GM19452 (cell line): ENCODE measurements around the gene CMC2.

Experiments used
- ATAC-seq: cut with Tn5 transposase; IDR thresholded peaks from one replicate; pipeline ENCODE4 v1.9.1; 2021; ENCODE audit not compliant: unreplicated experiment

Gene CMC2

GRCh38 chr16:80974649-80975376, 31.9 kb downstream of the CMC2 start:
- ATAC-seq = no peak

GRCh38 chr16:80973991-80974390, 32.7 kb downstream of the CMC2 start:
- ATAC-seq = no peak

- no peak for ATAC-seq
These were observed 34.1 kb downstream of the CMC2 start for GRCh38 chr16:80972611-80973010.

GRCh38 chr16:80971819-80972218, 34.9 kb downstream of the CMC2 start:
- ATAC-seq = no peak

- ATAC-seq = no peak
These were observed 37.6 kb downstream of the CMC2 start for GRCh38 chr16:80969114-80969484.

GRCh38 chr16:80968386-80969113, 38.1 kb downstream of the CMC2 start:
- ATAC-seq = no peak

GRCh38 chr16:80966617-80967016, 40.1 kb downstream of the CMC2 start:
- ATAC-seq = no peak

- ATAC-seq = no peak
These were observed 42.3 kb downstream of the CMC2 start for GRCh38 chr16:80964351-80964750.

GRCh38 chr16:80962879-80963278, 43.8 kb downstream of the CMC2 start:
- ATAC-seq = no peak

GRCh38 chr16:80958284-80958683, 48.4 kb downstream of the CMC2 start:
- no peak for ATAC-seq

- no peak for ATAC-seq
These were observed 51.7 kb downstream of the CMC2 start for GRCh38 chr16:80954985-80955384.

- no peak for ATAC-seq
These were observed 57.7 kb downstream of the CMC2 start for GRCh38 chr16:80948886-80949493.

GRCh38 chr16:80947708-80948625, 58.7 kb downstream of the CMC2 start:
- no peak for ATAC-seq

- no peak for ATAC-seq
These were observed 59.4 kb downstream of the CMC2 start for GRCh38 chr16:80947239-80947638.

- ATAC-seq = no peak
These were observed 60.2 kb downstream of the CMC2 start for GRCh38 chr16:80946481-80946880.

- ATAC-seq = no peak
These were observed 66.4 kb downstream of the CMC2 start for GRCh38 chr16:80940069-80940856.

GRCh38 chr16:80938879-80939260, 67.8 kb downstream of the CMC2 start:
- ATAC-seq = no peak

- ATAC-seq = no peak
These were observed 68.4 kb downstream of the CMC2 start for GRCh38 chr16:80938004-80938878.

GRCh38 chr16:80936410-80936809, 70.3 kb downstream of the CMC2 start:
- ATAC-seq = no peak
